Right ventricle myocardium superior (tissue), 1 donor: Measurements from ENCODE around the gene DZIP3. TPM values are rescaled to one million over a fixed set of nuclear protein-coding genes. Genes with fewer than 3 reads are reported as not detected.

Source experiments
- total RNA-seq: library from RNA; stranded (reverse); fragmentation: NEBNext Ultra II Directional; extraction: Animal tissue kit (Norgen Biotek cat#: 25700); gene quantifications from one replicate; pipeline ENCODE4 v1.2.1, GENCODE V29; 2021
- donor health status: DM: no; HTN: yes; CAD: no; lungs with severe emphysema.

DZIP3 gene
- total RNA-seq, 1 donor from 2014 or later, result 14.3 TPM

Other genes with a start within 250 kb of the DZIP3 start
- 0.13 TPM for gene MYH15, start 79.1 kb upstream of the DZIP3 start, total RNA-seq
- 1.5 TPM for gene CIP2A, start 284 bp upstream of the DZIP3 start, total RNA-seq
- gene RETNLB, start 167.7 kb downstream of the DZIP3 start, total RNA-seq, result not detected
- not detected for gene TRAT1, start 233.1 kb downstream of the DZIP3 start, total RNA-seq